Hepatic stellate cell (primary cell): ENCODE results near the gene GTF2A1.
A peak's percentile ranks its signal among the peaks of the same experiment; 100 is the strongest.

ENCODE experiments used
- DNase-seq: peaks from one replicate; pipeline ENCODE4 v3.0.0; 2011; ENCODE audit warnings: low spot score

GTF2A1 gene

GRCh38 chr14:81177225-81177624 is 43.5 kb downstream of the GTF2A1 start:
- no peak for DNase-seq

GRCh38 chr14:81176241-81176640 is 44.5 kb downstream of the GTF2A1 start:
- DNase-seq = no peak

- DNase-seq = no peak
Measured at GRCh38 chr14:81172881-81173280, 47.9 kb downstream of the GTF2A1 start.

- DNase-seq = peak; percentile 35
Measured at GRCh38 chr14:81172353-81172752, 48.4 kb downstream of the GTF2A1 start.

GRCh38 chr14:81170829-81171195 is 49.9 kb downstream of the GTF2A1 start:
- DNase-seq = no peak

GRCh38 chr14:81170104-81170828 is 50.5 kb downstream of the GTF2A1 start:
- DNase-seq = peak; percentile 88

GRCh38 chr14:81169711-81170103 is 51.1 kb downstream of the GTF2A1 start:
- no peak for DNase-seq

- no peak for DNase-seq
Measured at GRCh38 chr14:81169267-81169666, 51.5 kb downstream of the GTF2A1 start.

GRCh38 chr14:81166121-81166520 is 54.6 kb downstream of the GTF2A1 start:
- DNase-seq = no peak

- DNase-seq = no peak
Measured at GRCh38 chr14:81165188-81165587, 55.6 kb downstream of the GTF2A1 start.

GRCh38 chr14:81164167-81164774 is 56.5 kb downstream of the GTF2A1 start:
- DNase-seq = peak; percentile 49

GRCh38 chr14:81162941-81163340 is 57.8 kb downstream of the GTF2A1 start:
- no peak for DNase-seq

GRCh38 chr14:81161749-81162148 is 59.0 kb downstream of the GTF2A1 start:
- no peak for DNase-seq

- no peak for DNase-seq
Measured at GRCh38 chr14:81161088-81161487, 59.7 kb downstream of the GTF2A1 start.

GRCh38 chr14:81157431-81157830 is 63.3 kb downstream of the GTF2A1 start:
- DNase-seq = no peak

GRCh38 chr14:81153187-81153586 is 67.6 kb downstream of the GTF2A1 start:
- no peak for DNase-seq

GRCh38 chr14:81148635-81149034 is 72.1 kb downstream of the GTF2A1 start:
- no peak for DNase-seq

- no peak for DNase-seq
Measured at GRCh38 chr14:81147140-81147897, 73.4 kb downstream of the GTF2A1 start.

- DNase-seq = no peak
Measured at GRCh38 chr14:81144824-81145603, 75.7 kb downstream of the GTF2A1 start.

- DNase-seq = no peak
Measured at GRCh38 chr14:81143793-81144192, 77.0 kb downstream of the GTF2A1 start.

GRCh38 chr14:81141426-81141825 is 79.3 kb downstream of the GTF2A1 start:
- DNase-seq = no peak

- DNase-seq = no peak
Measured at GRCh38 chr14:81138429-81138828, 82.3 kb downstream of the GTF2A1 start.
